Breast epithelium (tissue), 3 donors: Measurements from ENCODE around the gene UBXN2A.

ENCODE experiments used
- POLR2A ChIP-seq: fragments of 450-650 bp; IDR thresholded peaks from one replicate; pipeline ENCODE4 v1.6.1; 2016; ENCODE audit warnings: antibody characterized with exemption, mild to moderate bottlenecking, moderate library complexity
- POLR2AphosphoS5 ChIP-seq, 3 donors: sonication (generic); formaldehyde crosslinking; IDR thresholded peaks; one replicate each; pipeline ENCODE4 v1.6.1; 2017; ENCODE audit warnings: antibody characterized with exemption in 3 of 3
- TF ChIP-seq, protein P1 (sequence below), 3 donors: fragments of 450-650 bp; IDR thresholded peaks; one replicate each; pipeline ENCODE4 v1.5.1; 2016 to 2017; ENCODE audit warnings: antibody characterized with exemption in 3 of 3, mild to moderate bottlenecking in 3 of 3, moderate library complexity in 3 of 3

DNA sequence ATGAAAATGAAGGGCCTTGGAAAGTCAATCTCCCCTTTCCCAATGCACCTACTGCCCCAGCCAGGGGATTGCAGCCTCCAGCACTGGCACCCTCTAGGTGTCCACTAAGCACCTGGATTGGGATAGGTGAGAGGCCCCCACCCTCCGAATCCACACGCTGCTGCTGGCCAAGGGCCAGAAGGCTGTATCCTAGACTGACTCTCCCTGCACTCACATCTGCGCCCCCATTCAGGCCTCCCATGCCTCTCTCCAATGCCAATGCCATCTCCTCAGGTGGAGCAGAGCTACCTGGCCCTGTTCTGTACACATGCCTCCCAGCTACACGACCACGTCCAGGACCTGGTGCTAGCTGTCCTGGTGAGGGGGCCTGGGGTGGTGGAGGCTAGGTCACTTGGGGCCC lies 79.5 kb downstream of the UBXN2A start:
- no peak for TF ChIP-seq POLR2A
- TF ChIP-seq, protein P1, sequence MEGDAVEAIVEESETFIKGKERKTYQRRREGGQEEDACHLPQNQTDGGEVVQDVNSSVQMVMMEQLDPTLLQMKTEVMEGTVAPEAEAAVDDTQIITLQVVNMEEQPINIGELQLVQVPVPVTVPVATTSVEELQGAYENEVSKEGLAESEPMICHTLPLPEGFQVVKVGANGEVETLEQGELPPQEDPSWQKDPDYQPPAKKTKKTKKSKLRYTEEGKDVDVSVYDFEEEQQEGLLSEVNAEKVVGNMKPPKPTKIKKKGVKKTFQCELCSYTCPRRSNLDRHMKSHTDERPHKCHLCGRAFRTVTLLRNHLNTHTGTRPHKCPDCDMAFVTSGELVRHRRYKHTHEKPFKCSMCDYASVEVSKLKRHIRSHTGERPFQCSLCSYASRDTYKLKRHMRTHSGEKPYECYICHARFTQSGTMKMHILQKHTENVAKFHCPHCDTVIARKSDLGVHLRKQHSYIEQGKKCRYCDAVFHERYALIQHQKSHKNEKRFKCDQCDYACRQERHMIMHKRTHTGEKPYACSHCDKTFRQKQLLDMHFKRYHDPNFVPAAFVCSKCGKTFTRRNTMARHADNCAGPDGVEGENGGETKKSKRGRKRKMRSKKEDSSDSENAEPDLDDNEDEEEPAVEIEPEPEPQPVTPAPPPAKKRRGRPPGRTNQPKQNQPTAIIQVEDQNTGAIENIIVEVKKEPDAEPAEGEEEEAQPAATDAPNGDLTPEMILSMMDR (IDR thresholded peaks at IDR 0.05), result no peak
- no peak for TF ChIP-seq POLR2AphosphoS5 (IDR thresholded peaks at IDR 0.05)
